Panc1 (cell line): ENCODE data around the gene GNAQ.

Source experiments
- CTCF ChIP-seq: fragments of 450-650 bp; IDR thresholded peaks from 2 replicates; pipeline ENCODE4 v1.5.1; 2017; ENCODE audit warnings: mild to moderate bottlenecking
- POLR2AphosphoS5 ChIP-seq: IDR thresholded peaks from 2 replicates; pipeline ENCODE4 v1.6.1; 2012; ENCODE audit warnings: mild to moderate bottlenecking, low read depth, low read length, moderate library complexity
- REST ChIP-seq, 2 experiments: IDR thresholded peaks; 2 replicates each; pipeline ENCODE4 v1.6.1; 2011 to 2012; ENCODE audit warnings: low read depth in 2 of 2, control low read depth in 1 of 2, low read length in 1 of 2, mild to moderate bottlenecking in 1 of 2, moderate library complexity in 1 of 2; ENCODE audit not compliant: insufficient read depth in 1 of 2
- SIN3A ChIP-seq: IDR thresholded peaks from 2 replicates; pipeline ENCODE4 v1.6.1; 2012; ENCODE audit warnings: low read depth, mild to moderate bottlenecking, low read length, moderate library complexity, borderline replicate concordance; ENCODE audit not compliant: insufficient read depth

GRCh38 chr9:77810637-77811119 lies 220.9 kb downstream of the GNAQ start:
- TF ChIP-seq CTCF (no peak), REST (IDR thresholded peaks at IDR 0.05; ENCODE audit: insufficient read depth in 1 of 2, low read depth in 2 of 2, low read length in 1 of 2) (no peak), POLR2AphosphoS5 (no peak), SIN3A (no peak)
